ENCODE results near the gene PHF14. TPM values are rescaled to one million over a fixed set of nuclear protein-coding genes. Genes with fewer than 3 reads are reported as not detected.

PHF14 gene
- total RNA-seq, 1 experiment from 2014 or later, result 40.2 TPM

GRCh38 chr7:11170175-11170574, 196.5 kb downstream of the PHF14 start:
- no peak for DNase-seq
- Mint-ChIP-seq H3K27ac (ENCODE audit: unreplicated experiment) (no peak overlapping the region), H3K9me3 (ENCODE audit: low read depth, unreplicated experiment) (no peaks in the 10 kb centered on the region), H3K27me3 (ENCODE audit: unreplicated experiment) (no peaks in the 10 kb centered on the region), H3K36me3 (ENCODE audit: insufficient read depth, unreplicated experiment) (no peaks in the 10 kb centered on the region), H3K4me1 (ENCODE audit: low read depth, unreplicated experiment) (no peaks in the 10 kb centered on the region), H3K4me3 (ENCODE audit: low read depth, unreplicated experiment) (no peak overlapping the region)
- intact Hi-C loops (cut with micrococcal nuclease; ENCODE audit: unreplicated experiment), result no loop called here
- no TSS peak for BruUV-seq (replicated peaks)
- no peak for TF ChIP-seq CTCF (IDR thresholded peaks at IDR 0.05; ENCODE audit: unreplicated experiment)
- CTCF ChIA-PET, result interaction anchor here (0.6 kb wide), 1 partner anchor 1967 kb away, joined by 4 read pairs; no protein-coding TSS in a partner anchor

- no peak for TF ChIP-seq CTCF (IDR thresholded peaks at IDR 0.05; ENCODE audit: unreplicated experiment)
- DNase-seq, result no peak
- CTCF ChIA-PET, result interaction anchor here (0.6 kb wide), 1 partner anchor 1968 kb away, joined by 4 read pairs; no protein-coding TSS in a partner anchor
- Mint-ChIP-seq H3K27ac (ENCODE audit: unreplicated experiment) (no peak overlapping the region), H3K9me3 (ENCODE audit: low read depth, unreplicated experiment) (no peaks in the 10 kb centered on the region), H3K4me3 (ENCODE audit: low read depth, unreplicated experiment) (no peak overlapping the region), H3K27me3 (ENCODE audit: unreplicated experiment) (no peaks in the 10 kb centered on the region), H3K4me1 (ENCODE audit: low read depth, unreplicated experiment) (no peaks in the 10 kb centered on the region), H3K36me3 (ENCODE audit: insufficient read depth, unreplicated experiment) (no peaks in the 10 kb centered on the region)
- intact Hi-C loops (cut with micrococcal nuclease; ENCODE audit: unreplicated experiment), result no loop called here
- no TSS peak for BruUV-seq (replicated peaks)
Observed at GRCh38 chr7:11170863-11171568, 197.3 kb downstream of the PHF14 start.

GRCh38 chr7:11171569-11172192, 198.0 kb downstream of the PHF14 start:
- Mint-ChIP-seq H3K27ac (ENCODE audit: unreplicated experiment) (no peak overlapping the region), H3K27me3 (ENCODE audit: unreplicated experiment) (no peaks in the 10 kb centered on the region), H3K4me1 (ENCODE audit: low read depth, unreplicated experiment) (no peaks in the 10 kb centered on the region), H3K4me3 (ENCODE audit: low read depth, unreplicated experiment) (no peak overlapping the region), H3K9me3 (ENCODE audit: low read depth, unreplicated experiment) (no peaks in the 10 kb centered on the region), H3K36me3 (ENCODE audit: insufficient read depth, unreplicated experiment) (no peaks in the 10 kb centered on the region)
- no peak for DNase-seq
- no peak for TF ChIP-seq CTCF (IDR thresholded peaks at IDR 0.05; ENCODE audit: unreplicated experiment)
- no TSS peak for BruUV-seq (replicated peaks)
- intact Hi-C loops (cut with micrococcal nuclease; ENCODE audit: unreplicated experiment), result no loop called here
- CTCF ChIA-PET, result interaction anchor here (0.7 kb wide), 1 partner anchor 146 kb away, joined by 4 read pairs; no protein-coding TSS in a partner anchor

- H3K4me3 Mint-ChIP-seq (ENCODE audit: low read depth, unreplicated experiment), result no peak overlapping the region
- no peaks in the 10 kb centered on the region for H3K9me3 Mint-ChIP-seq (ENCODE audit: low read depth, unreplicated experiment)
- CTCF ChIA-PET, result no interaction called here
- no peak for DNase-seq
- intact Hi-C loops (cut with micrococcal nuclease; ENCODE audit: unreplicated experiment), result no loop called here
- BruUV-seq (replicated peaks), result no TSS peak
- no peaks in the 10 kb centered on the region for H3K4me1 Mint-ChIP-seq (ENCODE audit: low read depth, unreplicated experiment)
- no peaks in the 10 kb centered on the region for H3K27me3 Mint-ChIP-seq (ENCODE audit: unreplicated experiment)
- TF ChIP-seq CTCF (IDR thresholded peaks at IDR 0.05; ENCODE audit: unreplicated experiment), result no peak
- H3K27ac Mint-ChIP-seq (ENCODE audit: unreplicated experiment), result no peak overlapping the region
- H3K36me3 Mint-ChIP-seq (ENCODE audit: insufficient read depth, unreplicated experiment), result no peaks in the 10 kb centered on the region
Observed at GRCh38 chr7:11172835-11173234, 199.2 kb downstream of the PHF14 start.

All from Calu3 (cell line).